H1 (cell line): Measurements from ENCODE around the gene RGL2.

Experiments
- CHD2 ChIP-seq: IDR thresholded peaks from 2 replicates; pipeline ENCODE4 v1.6.1; 2012; ENCODE audit warnings: low read length, improper control_type of control experiment
- CTCF ChIP-seq, 3 experiments: IDR thresholded peaks; 1 replicate in 2 of 3; 2 replicates in 1 of 3; pipeline versions ENCODE4 v1.5.1 to v1.6.1; 2011; ENCODE audit warnings: low read length in 3 of 3, mild to moderate bottlenecking in 3 of 3, inconsistent platforms in 2 of 3, low read depth in 1 of 3, moderate library complexity in 1 of 3; ENCODE audit not compliant: insufficient read depth in 1 of 3; ENCODE audit errors: control extremely low read depth in 1 of 3
- EZH2 ChIP-seq: fragments of 200-600 bp; sonication (generic); IDR thresholded peaks from 2 replicates; pipeline ENCODE4 v1.7.1; 2012; ENCODE audit warnings: low read depth, mild to moderate bottlenecking, moderate library complexity, low read length, inconsistent platforms; ENCODE audit not compliant: severe bottlenecking
- MAX ChIP-seq: IDR thresholded peaks from 2 replicates; pipeline ENCODE4 v1.6.1; 2012; ENCODE audit warnings: inconsistent platforms
- POLR2A ChIP-seq, 2 experiments: IDR thresholded peaks; 1 replicate in 1 of 2; 2 replicates in 1 of 2; pipeline ENCODE4 v1.6.1; 2011; ENCODE audit warnings: low read depth in 2 of 2, low read length in 2 of 2, mild to moderate bottlenecking in 2 of 2; ENCODE audit errors: control extremely low read depth in 1 of 2
- SAP30 ChIP-seq: fragments of 300-600 bp; sonication (generic); IDR thresholded peaks from 2 replicates; pipeline ENCODE4 v1.7.1; 2012; ENCODE audit warnings: low read length, moderate library complexity, mild to moderate bottlenecking, inconsistent platforms; ENCODE audit not compliant: insufficient read depth, insufficient replicate concordance
- SUZ12 ChIP-seq: fragments of 200-600 bp; sonication (generic); IDR thresholded peaks from 2 replicates; pipeline ENCODE4 v1.6.1; 2012; ENCODE audit warnings: mild to moderate bottlenecking, inconsistent platforms, low read length, moderate library complexity, mixed read lengths
- USF2 ChIP-seq: IDR thresholded peaks from 2 replicates; pipeline ENCODE4 v1.6.1; 2011; ENCODE audit warnings: low read length, improper control_type of control experiment

- TF ChIP-seq USF2 (no peak), EZH2 (no peak), SUZ12 (no peak), MAX (no peak), CHD2 (no peak), SAP30 (no peak), POLR2A (IDR thresholded peaks at IDR 0.05; ENCODE audit: control extremely low read depth in 1 of 2, low read depth in 2 of 2, low read length in 2 of 2) (no peak), CTCF (IDR thresholded peaks at IDR 0.05; ENCODE audit: control extremely low read depth in 1 of 3, insufficient read depth in 1 of 3, low read depth in 1 of 3, low read length in 3 of 3) (no peak)
Measured at GRCh38 chr6:33301877-33302276, 3.1 kb upstream of the RGL2 start.
